Measurements from ENCODE around the gene PAF1. TPM values are rescaled to one million over a fixed set of nuclear protein-coding genes. Genes with fewer than 3 reads are reported as not detected.

The PAF1 gene
- total and polyA plus RNA-seq, 2 donors (not counting 3 experiments of a cell fraction or from before 2014, with no cell fraction given): 55.1 to 90.8 TPM

- H3K9me1 ChIP-seq (replicated peaks; ENCODE audit: control insufficient read depth, extremely low read depth, insufficient read depth, low read length): no peaks in the 10 kb centered on the region
- H3K27ac ChIP-seq (ENCODE audit: insufficient read depth, low read depth, low read length): no peak overlapping the region
Measured at GRCh38 chr19:39427707-39428106, 36.8 kb upstream of the PAF1 start.

More at GRCh38 chr19:39427707-39428106, 36.8 kb upstream of the PAF1 start:
- H4K20me1 ChIP-seq (replicated peaks; ENCODE audit: control insufficient read depth, extremely low read depth, insufficient read depth, low read length): no peaks in the 10 kb centered on the region
- TF ChIP-seq JUN (IDR thresholded peaks at IDR 0.05; ENCODE audit: borderline replicate concordance, insufficient read depth, insufficient read length, low read depth) (no peak), POLR2A (IDR thresholded peaks at IDR 0.05; ENCODE audit: low read depth, low read length) (no peak), CTCF (IDR thresholded peaks at IDR 0.05; ENCODE audit: extremely low read depth in 1 of 2, insufficient read depth in 1 of 2, low read depth in 1 of 2, low read length in 2 of 2) (no peak), GATA2 (IDR thresholded peaks at IDR 0.05; ENCODE audit: insufficient read depth, insufficient read length, low read depth, low read length) (no peak), FOS (IDR thresholded peaks at IDR 0.05; ENCODE audit: borderline replicate concordance, insufficient read depth, low read length) (no peak), EZH2 (IDR thresholded peaks at IDR 0.05; ENCODE audit: borderline replicate concordance, low read depth, low read length, severe bottlenecking) (no peak), POLR2AphosphoS5 (IDR thresholded peaks at IDR 0.05; ENCODE audit: insufficient read depth, low read depth, low read length) (no peak), MYC (IDR thresholded peaks at IDR 0.05; ENCODE audit: low read depth, low read length) (no peak), MAX (IDR thresholded peaks at IDR 0.05; ENCODE audit: insufficient read depth, insufficient read length) (no peak)
- peaks cover 2% of the 10 kb centered on the region for H3K79me2 ChIP-seq (ENCODE audit: control insufficient read depth, insufficient read depth, low read length)
- no peak for FAIRE-seq
- peaks cover 14 to 21% of the 10 kb centered on the region in 2 experiments for H3K36me3 ChIP-seq (ENCODE audit: control insufficient read depth in 2 of 2, extremely low read depth in 1 of 2, insufficient read depth in 2 of 2, low read length in 2 of 2)
- ChIA-PET CTCF (interaction anchor here (1.1 to 5.2 kb wide), 4 partner anchors 14 to 47 kb away, joined by 3 to 29 read pairs (median 4); partner anchors contain the start of gene PLEKHG2), POLR2A (interaction anchor here (0.6 to 2.5 kb wide), 3 partner anchors 8 to 17 kb away, joined by 4 to 10 read pairs (median 8); partner anchors contain the start of genes RPS16 and SUPT5H)
- no peak overlapping the region for H3K4me2 ChIP-seq (ENCODE audit: insufficient read depth, low read length)
- H3K27me3 ChIP-seq (ENCODE audit: control insufficient read depth in 2 of 2, insufficient read depth in 2 of 2, low read length in 2 of 2): no peaks in the 10 kb centered on the region
- peaks cover 17% of the 10 kb centered on the region for H3K4me1 ChIP-seq (ENCODE audit: control insufficient read depth, extremely low read depth, insufficient read depth, low read length)
- no peak for DNase-seq (ENCODE audit: low read depth, low spot score)
- H3K4me3 ChIP-seq (replicated peaks in 1 of 3; ENCODE audit: insufficient read depth in 1 of 3, low read depth in 1 of 3, low read length in 3 of 3): no peak overlapping the region
- intact Hi-C loops (cut with micrococcal nuclease): no loop called here
- BruUV-seq (replicated peaks): no TSS peak
- no peak overlapping the region for H3K9ac ChIP-seq (replicated peaks; ENCODE audit: extremely low read depth, insufficient read depth, low read length)
- no peaks in the 10 kb centered on the region for H3K9me3 ChIP-seq (replicated peaks; ENCODE audit: control insufficient read depth, insufficient read depth, low read length)
- dilution Hi-C loops (cut with MboI; ENCODE audit: extremely low pct_ligation_motif_present, low sequenced_read_pairs): no loop called here
- H2AFZ ChIP-seq (ENCODE audit: low read depth, low read length): no peak overlapping the region

Measured in endothelial cell of umbilical vein (primary cell).